Measurements from ENCODE around the gene GRAMD1C.

GRAMD1C gene

DNA sequence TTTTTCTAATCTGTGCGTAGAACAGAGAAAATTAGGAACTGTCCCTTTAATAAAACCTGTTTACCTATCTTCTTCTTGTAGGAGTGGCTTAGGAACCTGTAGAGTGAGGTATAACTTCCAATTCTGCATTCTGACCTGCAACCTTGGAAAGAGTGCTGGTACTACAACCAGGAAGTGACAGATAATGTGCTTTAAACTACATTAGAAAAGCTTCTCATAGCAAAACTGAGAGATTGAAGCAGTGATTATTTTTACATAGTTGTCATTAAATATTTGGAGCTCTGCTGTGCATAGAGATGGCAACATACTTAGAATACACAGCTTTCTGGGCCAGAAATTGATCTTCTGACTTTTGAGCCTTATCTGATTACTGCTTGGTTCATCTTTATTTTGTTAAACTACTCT lies 58.8 kb downstream of the GRAMD1C start:
- FAIRE-seq (no peak), DNase-seq (ENCODE audit: insufficient read length, low spot score) (no peak)
- TF ChIP-seq PAX5 (IDR thresholded peaks at IDR 0.05; ENCODE audit: insufficient read depth, low read length, severe bottlenecking) (no peak), POU2F2 (IDR thresholded peaks at IDR 0.05; ENCODE audit: low read depth, low read length) (no peak), TAF1 (IDR thresholded peaks at IDR 0.05; ENCODE audit: low read depth, low read length) (no peak), SPI1 (IDR thresholded peaks at IDR 0.05; ENCODE audit: low read depth, low read length) (no peak)

- no peak for TF ChIP-seq TAF1 (IDR thresholded peaks at IDR 0.05; ENCODE audit: low read depth, low read length)
- TF ChIP-seq SPI1 (IDR thresholded peaks at IDR 0.05; ENCODE audit: low read depth, low read length), result no peak
- TF ChIP-seq POU2F2 (IDR thresholded peaks at IDR 0.05; ENCODE audit: low read depth, low read length), result no peak
- no peak for TF ChIP-seq PAX5 (IDR thresholded peaks at IDR 0.05; ENCODE audit: insufficient read depth, low read length, severe bottlenecking)
- no peak for TF ChIP-seq POLR2AphosphoS5 (IDR thresholded peaks at IDR 0.05; ENCODE audit: low read depth, low read length)
- TF ChIP-seq POLR2A (IDR thresholded peaks at IDR 0.05; ENCODE audit: low read depth, low read length), result no peak
- no peak for FAIRE-seq
- DNase-seq (ENCODE audit: insufficient read length, low spot score), result no peak
Observed at GRCh38 chr3:113898892-113899291, 60.3 kb downstream of the GRAMD1C start.

- peak; percentile 48 for FAIRE-seq
- DNase-seq (ENCODE audit: insufficient read length, low spot score), result no peak
- TF ChIP-seq PAX5 (IDR thresholded peaks at IDR 0.05; ENCODE audit: insufficient read depth, low read length, severe bottlenecking), result no peak
- TF ChIP-seq POLR2A (IDR thresholded peaks at IDR 0.05; ENCODE audit: low read depth, low read length), result no peak
- no peak for TF ChIP-seq POLR2AphosphoS5 (IDR thresholded peaks at IDR 0.05; ENCODE audit: low read depth, low read length)
- no peak for TF ChIP-seq SPI1 (IDR thresholded peaks at IDR 0.05; ENCODE audit: low read depth, low read length)
- no peak for TF ChIP-seq POU2F2 (IDR thresholded peaks at IDR 0.05; ENCODE audit: low read depth, low read length)
- no peak for TF ChIP-seq TAF1 (IDR thresholded peaks at IDR 0.05; ENCODE audit: low read depth, low read length)
Observed at GRCh38 chr3:113906568-113907140, 68.1 kb downstream of the GRAMD1C start.

DNA sequence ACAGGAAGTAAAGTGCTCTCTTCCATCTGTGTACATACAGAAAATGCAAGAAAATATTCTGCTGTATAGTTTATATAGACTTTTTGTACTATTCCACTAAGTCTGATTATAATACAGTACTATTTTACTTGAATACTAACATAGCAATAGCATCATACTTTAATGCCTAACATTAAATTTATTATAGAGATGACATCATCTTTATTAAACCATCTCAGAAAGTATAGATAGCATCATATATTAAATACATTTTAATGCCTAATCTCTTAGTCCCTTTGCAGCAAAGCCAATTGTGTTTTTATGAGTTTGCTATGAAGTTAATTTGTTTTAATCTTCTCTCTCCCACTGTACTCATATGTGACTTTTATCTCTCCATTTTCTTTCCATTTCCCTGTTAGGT lies 69.5 kb downstream of the GRAMD1C start:
- TF ChIP-seq POLR2A (IDR thresholded peaks at IDR 0.05; ENCODE audit: low read depth, low read length) (no peak), PAX5 (IDR thresholded peaks at IDR 0.05; ENCODE audit: insufficient read depth, low read length, severe bottlenecking) (no peak), TAF1 (IDR thresholded peaks at IDR 0.05; ENCODE audit: low read depth, low read length) (no peak), POLR2AphosphoS5 (IDR thresholded peaks at IDR 0.05; ENCODE audit: low read depth, low read length) (no peak), POU2F2 (IDR thresholded peaks at IDR 0.05; ENCODE audit: low read depth, low read length) (no peak), SPI1 (IDR thresholded peaks at IDR 0.05; ENCODE audit: low read depth, low read length) (no peak)
- DNase-seq (ENCODE audit: insufficient read length, low spot score), result no peak
- FAIRE-seq, result no peak

DNA sequence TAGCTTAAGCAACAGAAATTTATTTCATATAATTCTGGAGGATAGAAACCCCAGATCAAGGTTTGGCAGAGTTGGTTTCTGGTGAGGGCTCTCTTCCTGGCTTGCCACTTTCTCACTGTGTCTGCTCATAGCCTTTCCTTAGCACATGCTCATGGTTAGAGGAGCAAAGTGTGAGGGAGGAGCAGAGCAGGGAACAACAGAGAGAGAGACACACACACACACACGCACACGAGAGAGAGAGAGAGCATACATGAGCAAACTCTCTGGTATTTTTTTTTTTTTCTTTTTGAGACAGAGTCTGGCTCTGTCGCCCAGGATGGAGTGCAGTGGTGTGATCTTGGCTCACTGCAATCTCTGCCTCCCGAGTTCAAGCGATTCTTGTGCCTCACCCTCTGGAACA lies 72.4 kb downstream of the GRAMD1C start:
- no peak for TF ChIP-seq SPI1 (IDR thresholded peaks at IDR 0.05; ENCODE audit: low read depth, low read length)
- TF ChIP-seq PAX5 (IDR thresholded peaks at IDR 0.05; ENCODE audit: insufficient read depth, low read length, severe bottlenecking), result no peak
- TF ChIP-seq TAF1 (IDR thresholded peaks at IDR 0.05; ENCODE audit: low read depth, low read length), result no peak
- TF ChIP-seq POU2F2 (IDR thresholded peaks at IDR 0.05; ENCODE audit: low read depth, low read length), result no peak
- TF ChIP-seq POLR2AphosphoS5 (IDR thresholded peaks at IDR 0.05; ENCODE audit: low read depth, low read length), result no peak
- no peak for TF ChIP-seq POLR2A (IDR thresholded peaks at IDR 0.05; ENCODE audit: low read depth, low read length)
- FAIRE-seq (no peak), DNase-seq (ENCODE audit: insufficient read length, low spot score) (no peak)

DNA sequence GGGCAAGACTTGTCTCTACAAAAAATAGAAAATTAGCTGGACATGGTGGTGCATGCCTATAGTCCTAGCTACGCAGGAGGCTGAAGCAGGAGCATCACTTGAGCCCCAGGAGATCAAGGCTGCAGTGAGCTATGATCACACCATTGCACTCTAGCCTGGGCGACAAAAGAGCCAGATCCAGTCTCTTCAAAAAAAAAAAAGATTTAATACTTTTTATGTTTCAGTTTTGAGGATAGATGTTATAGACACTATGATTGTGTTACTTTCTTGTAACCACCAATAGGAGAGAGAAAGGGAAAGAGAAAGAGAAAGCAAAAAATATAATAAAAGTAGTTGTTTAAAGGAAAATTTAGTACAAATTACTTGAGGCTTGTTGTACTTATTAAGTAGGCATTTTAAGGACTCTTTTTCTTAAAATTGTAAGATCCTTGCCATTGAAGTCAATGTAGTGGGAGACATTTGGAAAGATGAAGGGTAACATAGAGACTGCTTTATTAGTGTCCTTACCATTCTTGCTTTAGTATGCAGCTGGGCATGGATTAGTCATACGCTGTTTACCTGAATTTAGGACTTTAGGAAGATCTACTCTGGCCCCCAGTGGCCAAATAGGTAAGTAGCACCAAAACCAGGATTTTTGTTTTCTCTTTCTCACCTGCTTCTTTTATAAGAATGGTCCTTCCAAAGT lies 74.1 kb downstream of the GRAMD1C start:
- FAIRE-seq (peak; percentile 89), DNase-seq (ENCODE audit: insufficient read length, low spot score) (peak; percentile 11)
- no peak for TF ChIP-seq POLR2A (IDR thresholded peaks at IDR 0.05; ENCODE audit: low read depth, low read length)
- no peak for TF ChIP-seq POLR2AphosphoS5 (IDR thresholded peaks at IDR 0.05; ENCODE audit: low read depth, low read length)
- TF ChIP-seq POU2F2 (IDR thresholded peaks at IDR 0.05; ENCODE audit: low read depth, low read length), result no peak
- TF ChIP-seq SPI1 (IDR thresholded peaks at IDR 0.05; ENCODE audit: low read depth, low read length), result no peak
- no peak for TF ChIP-seq TAF1 (IDR thresholded peaks at IDR 0.05; ENCODE audit: low read depth, low read length)
- no peak for TF ChIP-seq PAX5 (IDR thresholded peaks at IDR 0.05; ENCODE audit: insufficient read depth, low read length, severe bottlenecking)

DNA sequence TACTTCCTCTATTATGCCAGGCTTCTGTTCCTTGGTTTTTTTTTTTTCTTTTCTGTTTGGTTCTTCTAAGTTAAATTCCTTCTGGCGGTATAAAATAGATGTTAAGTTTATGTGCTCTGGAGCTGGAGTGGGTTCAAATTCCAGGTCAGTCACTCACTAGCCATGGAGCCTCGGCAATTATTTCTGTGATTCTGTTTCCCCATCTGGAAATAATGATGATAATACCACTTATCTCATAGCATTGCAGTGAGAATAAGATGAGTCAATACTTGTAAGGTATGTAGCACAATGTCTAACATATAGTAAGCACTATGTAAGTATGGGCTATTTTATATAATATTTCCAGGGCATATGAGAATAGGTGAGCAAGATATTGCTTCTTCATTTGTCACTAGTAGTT lies 76.1 kb downstream of the GRAMD1C start:
- FAIRE-seq, result no peak

GRCh38 chr3:113927556-113927955 lies 89.0 kb downstream of the GRAMD1C start:
- TF ChIP-seq POU2F2 (IDR thresholded peaks at IDR 0.05; ENCODE audit: low read depth, low read length), result no peak
- DNase-seq (ENCODE audit: insufficient read length, low spot score) (no peak), FAIRE-seq (no peak)

More for the DNA sequence above, 76.1 kb downstream of the GRAMD1C start:
- no peak for DNase-seq (ENCODE audit: insufficient read length, low spot score)
- TF ChIP-seq PAX5 (IDR thresholded peaks at IDR 0.05; ENCODE audit: insufficient read depth, low read length, severe bottlenecking), result no peak
- TF ChIP-seq POU2F2 (IDR thresholded peaks at IDR 0.05; ENCODE audit: low read depth, low read length), result no peak

DNA sequence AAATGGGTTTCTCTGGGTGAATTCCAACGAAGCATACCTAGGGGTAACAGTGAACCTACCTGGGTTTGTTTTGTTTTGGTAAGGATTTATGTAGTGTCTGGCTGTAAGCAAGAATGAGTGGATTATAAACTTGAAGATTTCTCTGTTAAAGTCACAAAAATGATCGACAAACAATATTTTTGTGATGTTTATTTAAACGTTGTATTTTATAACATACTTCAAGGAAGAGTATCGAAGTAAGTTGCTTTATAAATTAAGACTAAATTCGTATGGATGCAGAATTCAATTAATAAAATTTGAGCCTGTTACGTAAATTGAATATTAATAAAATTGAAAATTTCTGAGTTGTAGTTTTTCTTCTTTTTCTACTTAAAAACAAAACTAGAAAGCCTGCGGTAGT lies 108.2 kb downstream of the GRAMD1C start:
- DNase-seq (ENCODE audit: insufficient read length, low spot score) (no peak), FAIRE-seq (no peak)
- TF ChIP-seq POLR2AphosphoS5 (IDR thresholded peaks at IDR 0.05; ENCODE audit: low read depth, low read length) (no peak), POLR2A (IDR thresholded peaks at IDR 0.05; ENCODE audit: low read depth, low read length) (no peak), POU2F2 (IDR thresholded peaks at IDR 0.05; ENCODE audit: low read depth, low read length) (no peak), SPI1 (IDR thresholded peaks at IDR 0.05; ENCODE audit: low read depth, low read length) (no peak), PAX5 (IDR thresholded peaks at IDR 0.05; ENCODE audit: insufficient read depth, low read length, severe bottlenecking) (no peak), TAF1 (IDR thresholded peaks at IDR 0.05; ENCODE audit: low read depth, low read length) (no peak)

DNA sequence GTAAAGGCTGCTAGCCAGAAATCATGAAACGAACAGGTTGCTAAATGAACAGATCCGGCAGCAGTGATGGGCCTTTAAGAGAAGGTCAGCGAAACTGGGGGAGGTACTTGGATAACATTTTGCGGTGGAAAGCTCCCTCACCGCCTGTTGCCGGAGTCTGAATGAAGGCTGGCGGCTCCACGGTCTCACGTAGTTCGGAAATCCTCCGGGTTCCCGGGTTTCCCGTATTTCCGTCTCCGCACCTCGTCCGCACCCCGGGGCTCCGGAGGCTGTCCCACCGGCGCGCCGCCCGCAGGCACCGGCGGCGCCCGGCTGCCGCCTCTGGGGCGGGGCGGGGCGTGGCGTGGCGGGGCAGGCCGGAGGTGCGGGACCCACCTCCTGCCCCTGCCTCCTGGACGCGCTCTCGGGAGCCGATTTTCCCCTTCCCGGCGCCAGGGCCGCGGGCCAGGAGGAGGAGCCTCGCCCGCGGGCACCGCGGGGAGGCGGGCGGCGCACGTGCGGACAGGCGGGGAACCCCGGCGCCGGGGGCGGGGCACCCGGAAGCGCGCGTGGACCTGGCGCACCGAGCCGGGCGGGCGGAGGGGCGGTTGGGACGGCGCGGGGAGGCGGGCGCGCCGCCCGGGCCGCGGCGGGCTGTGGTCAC lies 108.9 kb downstream of the GRAMD1C start, which contains the start of gene ZDHHC23:
TSS of gene ZDHHC23 (plus strand) at position 642 of the 643 bp plus-strand sequence. CDS start 790 bp downstream, outside the sequence.
- no peak for TF ChIP-seq POLR2AphosphoS5 (IDR thresholded peaks at IDR 0.05; ENCODE audit: low read depth, low read length)
- no peak for TF ChIP-seq POLR2A (IDR thresholded peaks at IDR 0.05; ENCODE audit: low read depth, low read length)
- no peak for TF ChIP-seq PAX5 (IDR thresholded peaks at IDR 0.05; ENCODE audit: insufficient read depth, low read length, severe bottlenecking)
- TF ChIP-seq POU2F2 (IDR thresholded peaks at IDR 0.05; ENCODE audit: low read depth, low read length), result no peak
- TF ChIP-seq TAF1 (IDR thresholded peaks at IDR 0.05; ENCODE audit: low read depth, low read length), result no peak
- no peak for TF ChIP-seq SPI1 (IDR thresholded peaks at IDR 0.05; ENCODE audit: low read depth, low read length)
- FAIRE-seq (peak; percentile 74), DNase-seq (ENCODE audit: insufficient read length, low spot score) (peak; percentile 60)

All from GM12891 (cell line).